LNCAP (cell line): ENCODE data around the gene RNU5D-1.

Experiments used
- CTCF ChIP-seq: fragments of 450-650 bp; IDR thresholded peaks from 2 replicates; pipeline ENCODE4 v1.5.1; 2017; ENCODE audit warnings: mild to moderate bottlenecking

RNU5D-1 gene

GRCh38 chr1:44775930-44776729 is 45.2 kb upstream of the RNU5D-1 start:
- no peak for TF ChIP-seq CTCF

- no peak for TF ChIP-seq CTCF
Observed at GRCh38 chr1:44775078-44775929, 44.3 kb upstream of the RNU5D-1 start, which contains the start of gene RPS8. Gene RPS8, plus strand, starts transcription at chr1:44775540. Its CDS starts 57 bp downstream, at chr1:44775597.

- no peak for TF ChIP-seq CTCF
Observed at GRCh38 chr1:44760876-44761275, 29.9 kb upstream of the RNU5D-1 start.

GRCh38 chr1:44759077-44759476 is 28.1 kb upstream of the RNU5D-1 start:
- TF ChIP-seq CTCF: no peak

GRCh38 chr1:44757420-44757819 is 26.4 kb upstream of the RNU5D-1 start:
- TF ChIP-seq CTCF: no peak

- TF ChIP-seq CTCF: no peak
Observed at GRCh38 chr1:44747878-44748277, 16.9 kb upstream of the RNU5D-1 start.

GRCh38 chr1:44743211-44743610 is 12.2 kb upstream of the RNU5D-1 start:
- no peak for TF ChIP-seq CTCF
